Activated naive CD4-positive, alpha-beta T cell treated with anti-CD3 and anti-CD28 coated beads, Interleukin-2, amount 50 U/mL, for 24 hours (primary cell): ENCODE measurements around the gene APLF.

ENCODE experiments used
- H3K27ac Mint-ChIP-seq: one replicate; pipeline ENCODE4 v1.8.0; 2021; ENCODE audit warnings: mild to moderate bottlenecking, mixed read lengths
- H3K27me3 Mint-ChIP-seq: one replicate; pipeline ENCODE4 v1.8.0; 2021; ENCODE audit warnings: mixed read lengths
- H3K36me3 Mint-ChIP-seq: one replicate; pipeline ENCODE4 v1.8.0; 2021; ENCODE audit warnings: mixed read lengths
- H3K4me1 Mint-ChIP-seq: one replicate; pipeline ENCODE4 v1.8.0; 2021; ENCODE audit warnings: mixed read lengths
- H3K4me3 Mint-ChIP-seq: one replicate; pipeline ENCODE4 v1.8.0; 2021; ENCODE audit warnings: mild to moderate bottlenecking, mixed read lengths
- H3K9me3 Mint-ChIP-seq: one replicate; pipeline ENCODE4 v1.8.0; 2021; ENCODE audit warnings: mixed read lengths

The APLF gene

DNA sequence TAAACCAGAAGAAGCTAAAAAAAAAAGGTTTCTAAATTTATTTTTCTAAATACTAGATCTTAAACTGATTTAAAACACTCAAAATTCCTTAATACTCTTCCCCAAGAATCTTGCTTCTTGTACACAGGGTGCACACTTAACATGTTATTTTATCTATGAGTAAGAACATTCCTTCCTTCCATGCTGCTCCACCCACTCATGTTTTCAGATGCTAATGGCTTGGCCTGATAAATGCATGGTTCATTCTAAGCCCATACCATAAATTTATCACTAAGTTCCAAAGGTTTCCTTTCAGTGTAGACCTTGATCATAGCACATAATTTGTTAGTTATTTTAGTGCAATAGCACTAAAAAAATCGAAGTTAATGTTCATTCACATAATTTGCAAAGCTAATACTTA is 8.4 kb upstream of the APLF start:
- H3K27ac Mint-ChIP-seq: peak overlapping the region; percentile 48

DNA sequence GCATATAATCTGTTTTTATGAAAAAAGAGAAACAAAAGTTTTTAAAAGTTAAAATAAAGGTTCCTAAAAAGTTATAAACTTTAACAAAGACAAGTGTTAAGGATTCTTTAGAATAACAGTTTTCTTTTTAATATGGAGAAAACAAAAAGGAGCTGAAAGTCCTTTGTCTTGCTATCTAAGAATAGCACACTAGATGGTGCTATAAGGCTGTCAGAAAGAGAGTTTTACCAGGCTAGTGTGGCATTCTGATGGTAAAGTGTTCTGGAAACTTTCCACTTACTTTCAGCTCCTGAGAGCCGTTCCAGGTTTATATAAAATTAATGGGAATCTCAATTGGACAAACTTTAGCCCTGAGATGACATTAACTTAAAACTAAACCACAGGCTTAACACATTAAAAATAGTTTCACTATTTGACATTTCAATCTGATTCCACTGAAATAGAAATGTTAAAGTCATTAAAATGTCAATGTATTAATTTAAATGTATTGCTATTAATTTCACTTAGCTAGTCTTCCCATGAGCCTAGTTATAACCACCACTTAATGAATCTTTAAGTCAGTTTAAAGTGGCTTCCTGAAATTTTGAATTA is 4.0 kb upstream of the APLF start:
- Mint-ChIP-seq H3K4me1 (peaks cover 28% of the 10 kb centered on the region), H3K27me3 (no peaks in the 10 kb centered on the region), H3K36me3 (no peaks in the 10 kb centered on the region), H3K4me3 (no peak overlapping the region), H3K27ac (no peak overlapping the region), H3K9me3 (no peaks in the 10 kb centered on the region)

More for the DNA sequence above, 8.4 kb upstream of the APLF start:
- H3K9me3 Mint-ChIP-seq: no peaks in the 10 kb centered on the region
- H3K27me3 Mint-ChIP-seq: no peaks in the 10 kb centered on the region
- H3K4me3 Mint-ChIP-seq: no peak overlapping the region
- no peaks in the 10 kb centered on the region for H3K36me3 Mint-ChIP-seq
- H3K4me1 Mint-ChIP-seq: peaks cover 9% of the 10 kb centered on the region

DNA sequence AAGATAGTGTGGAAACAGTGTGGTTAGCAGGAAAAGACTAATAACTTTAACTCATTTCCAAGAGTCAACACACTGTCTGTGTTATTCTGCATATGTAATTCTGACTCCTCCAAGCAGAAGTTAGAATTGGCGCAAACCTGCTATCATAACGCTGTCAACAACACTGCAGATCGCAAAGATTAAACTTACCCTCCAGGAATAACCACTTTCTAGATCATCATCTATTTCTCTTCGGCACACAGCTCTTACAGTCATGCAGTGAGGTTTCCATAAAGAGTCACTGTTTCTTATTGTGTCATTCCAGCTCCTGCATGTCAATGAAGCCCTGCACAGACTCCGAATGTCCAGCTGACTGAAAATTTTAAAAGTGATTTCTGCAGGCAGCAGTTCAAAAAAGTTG is 2.7 kb upstream of the APLF start:
- no peaks in the 10 kb centered on the region for H3K27me3 Mint-ChIP-seq
- H3K27ac Mint-ChIP-seq: no peak overlapping the region
- no peak overlapping the region for H3K4me3 Mint-ChIP-seq
- H3K36me3 Mint-ChIP-seq: no peaks in the 10 kb centered on the region
- H3K4me1 Mint-ChIP-seq: peaks cover 36% of the 10 kb centered on the region
- H3K9me3 Mint-ChIP-seq: no peaks in the 10 kb centered on the region

DNA sequence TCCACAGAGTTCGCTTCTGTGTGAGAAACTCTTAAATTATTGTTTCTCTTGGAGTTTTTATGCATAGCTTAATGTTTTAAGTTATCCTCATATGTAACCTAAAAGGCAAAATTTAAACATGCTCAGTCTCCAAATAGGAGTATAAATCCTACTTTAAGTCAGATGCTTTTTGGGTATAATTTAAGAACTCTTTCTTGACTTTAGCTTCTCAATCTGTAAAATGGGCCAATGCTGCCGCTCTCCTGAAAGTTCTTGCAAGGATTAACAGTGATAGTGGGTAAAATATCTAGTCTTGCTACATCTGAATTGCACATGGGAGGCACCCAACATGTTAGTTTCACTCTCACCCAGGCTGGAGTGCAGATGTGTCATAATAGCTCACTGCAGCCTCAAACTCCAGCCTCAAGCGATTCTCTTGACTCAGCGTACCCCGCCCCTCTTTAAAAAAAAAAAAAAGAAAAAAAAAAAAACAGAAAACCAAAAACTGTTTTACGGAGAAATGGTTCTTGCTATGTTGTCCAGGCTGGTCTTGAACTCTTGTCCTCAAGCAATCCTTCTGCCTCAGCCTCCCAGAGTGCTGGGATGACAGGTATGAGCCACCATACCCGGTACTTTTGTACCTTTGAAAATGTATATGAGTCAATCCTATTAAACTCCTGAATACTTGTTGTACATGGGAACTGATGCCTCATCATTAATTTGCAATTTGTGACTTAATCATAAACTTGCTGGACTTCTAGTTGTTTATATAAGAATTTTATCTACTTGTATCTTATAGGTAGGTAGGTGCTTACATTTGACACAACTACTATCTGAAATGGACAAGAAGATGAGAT is 2.1 kb upstream of the APLF start:
- no peaks in the 10 kb centered on the region for H3K27me3 Mint-ChIP-seq
- peak overlapping the region; percentile 97 for H3K4me3 Mint-ChIP-seq
- peak overlapping the region; percentile 14 for H3K27ac Mint-ChIP-seq
- H3K36me3 Mint-ChIP-seq: no peaks in the 10 kb centered on the region
- peaks cover 42% of the 10 kb centered on the region for H3K4me1 Mint-ChIP-seq
- no peaks in the 10 kb centered on the region for H3K9me3 Mint-ChIP-seq

DNA sequence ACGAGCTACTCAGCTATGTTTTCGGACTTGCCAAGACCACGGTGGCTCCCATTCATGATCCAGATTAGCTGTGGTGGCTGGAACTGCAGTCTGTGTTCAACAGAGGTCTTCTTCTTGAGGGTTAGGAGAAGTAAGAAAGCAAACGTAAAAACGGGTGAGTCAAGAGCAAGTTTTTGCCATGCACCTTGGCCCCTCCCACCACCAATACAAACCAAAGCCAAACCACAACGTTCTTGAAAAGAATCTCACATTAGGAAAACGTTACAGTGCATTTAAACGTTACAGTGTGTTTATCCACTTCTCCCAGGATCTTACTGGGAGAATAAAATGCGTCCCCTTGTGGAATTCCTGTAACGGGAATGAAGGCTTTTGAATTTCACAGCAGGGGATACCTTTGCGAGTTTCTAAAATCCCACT is 1.0 kb upstream of the APLF start:
- Mint-ChIP-seq H3K9me3 (no peaks in the 10 kb centered on the region), H3K27ac (peak overlapping the region; percentile 88), H3K27me3 (no peaks in the 10 kb centered on the region), H3K4me1 (peaks cover 42% of the 10 kb centered on the region), H3K36me3 (no peaks in the 10 kb centered on the region), H3K4me3 (peak overlapping the region; percentile 97)

DNA sequence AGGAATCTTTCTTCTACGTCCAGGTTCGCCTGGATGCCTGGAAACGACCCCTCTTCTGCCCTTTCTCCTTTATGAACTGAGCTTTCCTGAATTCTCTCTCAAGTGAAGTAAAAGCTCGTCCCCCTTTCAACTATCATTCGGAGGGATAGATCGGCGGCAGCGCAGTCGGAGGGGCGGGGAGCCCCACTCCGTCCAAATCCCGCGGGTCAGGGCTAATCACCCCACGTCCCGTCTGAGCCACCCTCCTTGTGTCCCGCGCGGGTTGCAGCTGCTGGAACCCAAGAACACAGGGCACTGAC is 658 bp upstream of the APLF start:
- H3K27me3 Mint-ChIP-seq: no peaks in the 10 kb centered on the region
- peak overlapping the region; percentile 97 for H3K27ac Mint-ChIP-seq
- no peaks in the 10 kb centered on the region for H3K9me3 Mint-ChIP-seq
- no peaks in the 10 kb centered on the region for H3K36me3 Mint-ChIP-seq
- peaks cover 42% of the 10 kb centered on the region for H3K4me1 Mint-ChIP-seq
- peak overlapping the region; percentile 97 for H3K4me3 Mint-ChIP-seq

DNA sequence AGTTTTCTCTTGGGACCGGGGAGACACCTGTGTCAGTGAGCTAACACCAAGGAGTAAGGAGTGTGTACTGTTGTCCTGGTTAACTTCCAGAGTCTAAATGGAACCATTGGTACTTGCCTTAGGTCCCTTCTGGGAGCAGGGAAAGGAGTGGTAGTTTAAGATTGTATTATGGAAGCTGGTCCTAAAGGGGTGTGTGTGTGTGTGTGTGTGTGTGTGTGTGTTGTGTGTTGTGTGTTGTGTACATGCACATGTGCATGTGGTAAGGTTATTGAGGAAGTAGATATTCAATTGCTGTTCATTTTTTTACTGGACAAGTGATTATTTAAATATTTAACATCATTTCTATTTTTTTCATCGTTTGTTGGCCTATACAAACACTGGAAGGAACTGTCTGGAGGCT is 1.4 kb downstream of the APLF start:
- H3K9me3 Mint-ChIP-seq: no peaks in the 10 kb centered on the region

DNA sequence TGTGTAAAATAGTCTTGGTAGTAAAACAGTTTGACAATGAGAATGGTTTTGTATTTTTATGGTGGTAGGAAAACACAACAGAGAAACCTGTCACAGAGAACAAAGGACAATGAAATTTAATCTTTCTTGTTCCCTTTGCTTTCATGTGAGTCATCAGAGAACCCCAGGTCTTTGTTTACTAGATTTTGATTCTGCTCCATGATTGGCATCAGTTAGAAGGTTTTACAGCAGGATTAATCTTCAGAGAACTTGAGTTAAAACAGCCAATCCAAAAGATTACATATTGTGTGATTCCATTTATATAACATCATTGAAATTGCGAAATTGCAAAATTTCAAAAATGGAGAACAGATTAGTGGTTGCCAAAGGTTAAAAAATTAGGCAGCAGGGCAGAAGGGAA is 2.5 kb downstream of the APLF start:
- H3K4me1 Mint-ChIP-seq: peaks cover 37% of the 10 kb centered on the region
- H3K27ac Mint-ChIP-seq: no peak overlapping the region
- no peak overlapping the region for H3K4me3 Mint-ChIP-seq
- no peaks in the 10 kb centered on the region for H3K9me3 Mint-ChIP-seq
- H3K27me3 Mint-ChIP-seq: no peaks in the 10 kb centered on the region
- no peaks in the 10 kb centered on the region for H3K36me3 Mint-ChIP-seq

More for the DNA sequence above, 1.4 kb downstream of the APLF start:
- H3K4me1 Mint-ChIP-seq: peaks cover 46% of the 10 kb centered on the region
- peak overlapping the region; percentile 97 for H3K4me3 Mint-ChIP-seq
- H3K27ac Mint-ChIP-seq: no peak overlapping the region
- H3K27me3 Mint-ChIP-seq: no peaks in the 10 kb centered on the region
- H3K36me3 Mint-ChIP-seq: no peaks in the 10 kb centered on the region

DNA sequence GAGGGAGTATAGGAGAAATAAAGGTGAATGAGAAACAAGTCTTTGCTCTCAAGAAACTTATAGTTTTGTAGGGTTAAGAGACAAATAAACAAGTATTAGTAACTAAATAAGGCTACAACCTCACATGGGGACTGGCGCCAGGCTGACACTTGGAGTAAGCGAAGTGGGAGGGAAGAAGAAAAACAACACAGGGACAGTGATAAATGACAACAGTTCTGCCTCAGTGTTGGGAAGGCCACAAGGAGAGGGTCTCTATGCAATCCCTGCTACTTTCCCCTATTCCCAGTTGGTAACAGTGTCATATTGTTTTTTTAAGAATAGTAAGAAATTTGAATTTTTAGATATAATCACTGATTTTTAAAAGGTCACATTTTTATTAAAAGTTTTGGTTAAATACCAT is 4.0 kb downstream of the APLF start:
- Mint-ChIP-seq H3K9me3 (no peaks in the 10 kb centered on the region), H3K36me3 (no peaks in the 10 kb centered on the region), H3K27ac (no peak overlapping the region), H3K4me1 (peaks cover 22% of the 10 kb centered on the region), H3K4me3 (no peak overlapping the region), H3K27me3 (no peaks in the 10 kb centered on the region)

DNA sequence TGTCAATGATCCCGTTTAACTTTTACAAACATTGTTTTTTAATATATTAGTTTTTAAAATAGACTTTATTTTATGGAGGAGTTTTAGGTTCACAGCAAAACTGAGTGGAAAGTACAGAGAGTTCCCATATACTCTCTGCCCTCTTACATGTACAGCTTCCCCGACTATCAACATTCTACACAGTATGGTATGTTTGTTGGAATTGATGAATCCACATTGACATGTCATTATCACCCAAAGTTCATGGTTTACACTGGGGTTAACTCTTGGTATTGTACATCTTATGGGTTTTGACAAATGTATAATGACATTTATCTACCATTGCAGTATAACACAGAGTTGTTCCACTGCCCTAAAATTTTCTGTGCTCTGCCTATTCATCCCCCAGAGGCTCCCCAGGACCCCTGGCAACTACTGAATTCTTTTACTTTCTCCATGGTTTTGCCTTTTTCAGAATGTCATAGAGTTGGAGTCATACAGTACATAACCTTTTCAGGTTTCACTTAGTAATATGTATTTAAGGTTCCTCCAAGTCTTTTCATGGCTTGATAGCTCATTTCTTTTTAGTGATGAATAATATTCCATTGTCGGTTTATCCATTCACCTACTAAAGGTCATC is 5.5 kb downstream of the APLF start:
- no peaks in the 10 kb centered on the region for H3K36me3 Mint-ChIP-seq
- H3K9me3 Mint-ChIP-seq: no peaks in the 10 kb centered on the region
- H3K27ac Mint-ChIP-seq: no peak overlapping the region
- no peaks in the 10 kb centered on the region for H3K27me3 Mint-ChIP-seq
- H3K4me1 Mint-ChIP-seq: peaks cover 21% of the 10 kb centered on the region
- H3K4me3 Mint-ChIP-seq: no peak overlapping the region

DNA sequence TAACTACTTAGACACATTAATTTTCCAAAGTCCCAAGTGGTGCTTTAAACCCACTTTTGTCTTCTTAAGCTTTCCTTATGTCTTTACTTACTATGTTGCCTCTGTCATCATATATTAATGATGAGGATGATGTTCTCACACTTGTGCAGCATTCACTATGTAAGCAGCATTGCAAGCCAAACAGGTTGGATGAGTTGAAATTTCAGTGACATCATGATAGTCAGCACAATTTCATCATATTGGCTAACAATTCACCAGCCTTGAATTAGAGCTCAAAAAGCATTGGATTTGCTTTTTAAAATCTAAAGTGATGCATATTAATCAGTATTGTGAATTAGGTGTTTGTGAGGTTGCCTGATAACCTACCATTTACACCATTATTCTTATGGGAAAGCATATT is 7.7 kb downstream of the APLF start:
- Mint-ChIP-seq H3K9me3 (no peaks in the 10 kb centered on the region), H3K36me3 (peaks cover 1% of the 10 kb centered on the region), H3K27ac (no peak overlapping the region), H3K4me3 (no peak overlapping the region), H3K27me3 (no peaks in the 10 kb centered on the region), H3K4me1 (peaks cover 6% of the 10 kb centered on the region)

DNA sequence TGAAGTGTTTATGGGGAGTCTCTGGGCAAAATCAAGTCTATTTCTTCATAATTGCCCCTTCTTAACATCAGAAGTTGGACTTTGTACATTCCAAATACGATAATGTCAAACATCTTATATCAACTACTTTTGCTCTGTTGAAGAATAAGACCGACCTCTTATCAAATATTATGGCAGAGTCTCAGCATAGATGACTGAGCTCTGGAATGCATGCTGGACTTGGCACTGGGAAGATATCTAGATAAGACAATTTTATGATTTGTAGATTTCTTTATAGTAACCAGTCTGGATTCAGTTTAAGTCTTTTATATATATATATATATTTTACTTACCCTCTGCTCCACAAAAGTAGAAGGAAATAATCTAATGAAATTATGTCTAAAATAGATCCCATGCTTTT is 8.2 kb downstream of the APLF start:
- H3K4me3 Mint-ChIP-seq: no peak overlapping the region
- H3K27ac Mint-ChIP-seq: no peak overlapping the region
- no peaks in the 10 kb centered on the region for H3K27me3 Mint-ChIP-seq
- H3K36me3 Mint-ChIP-seq: peaks cover 1% of the 10 kb centered on the region
- peaks cover 4% of the 10 kb centered on the region for H3K4me1 Mint-ChIP-seq
- no peaks in the 10 kb centered on the region for H3K9me3 Mint-ChIP-seq

DNA sequence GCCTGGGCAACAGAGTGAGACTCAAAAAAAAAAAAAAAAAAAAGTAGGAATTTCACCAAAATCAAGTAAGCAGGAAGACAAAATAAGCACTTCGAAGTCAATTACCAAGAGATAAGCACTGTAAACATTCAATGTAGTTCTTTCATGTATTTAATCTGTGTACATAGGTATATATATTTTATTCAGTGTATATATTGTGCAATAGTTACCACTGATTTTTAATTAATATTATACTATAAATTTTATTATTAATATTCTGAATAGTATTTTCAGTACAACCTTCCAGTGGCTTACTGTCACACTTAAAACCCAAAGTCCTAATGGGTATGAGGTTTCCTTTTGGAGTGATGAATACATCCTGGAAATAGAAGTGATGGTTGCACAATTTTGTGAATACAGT is 9.1 kb downstream of the APLF start:
- Mint-ChIP-seq H3K27me3 (no peaks in the 10 kb centered on the region), H3K4me3 (no peak overlapping the region), H3K4me1 (peaks cover 5% of the 10 kb centered on the region), H3K9me3 (no peaks in the 10 kb centered on the region), H3K36me3 (peaks cover 1% of the 10 kb centered on the region), H3K27ac (no peak overlapping the region)

DNA sequence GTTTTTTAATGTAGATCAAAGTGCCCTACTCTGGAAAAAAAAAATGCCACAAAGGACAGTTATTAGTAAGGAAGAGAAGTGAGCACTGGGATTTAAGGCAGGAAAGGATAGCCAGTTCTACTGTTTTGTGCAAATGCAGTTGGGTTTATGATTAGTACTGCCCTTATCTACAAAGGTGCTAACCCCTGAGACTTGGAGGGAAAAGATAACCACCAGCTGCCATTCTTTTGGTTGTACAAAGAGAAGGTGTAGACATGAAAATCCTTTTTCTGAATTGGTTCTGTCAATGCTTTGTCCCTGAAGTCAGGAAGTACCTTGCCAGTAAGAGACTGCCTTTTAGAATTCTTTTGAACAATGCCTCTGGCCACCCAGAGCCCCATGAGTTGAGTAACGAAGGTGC is 11.3 kb downstream of the APLF start:
- no peak overlapping the region for H3K27ac Mint-ChIP-seq
- peaks cover 4% of the 10 kb centered on the region for H3K4me1 Mint-ChIP-seq
- H3K4me3 Mint-ChIP-seq: no peak overlapping the region
- H3K27me3 Mint-ChIP-seq: no peaks in the 10 kb centered on the region
- peaks cover 1% of the 10 kb centered on the region for H3K36me3 Mint-ChIP-seq
- H3K9me3 Mint-ChIP-seq: no peaks in the 10 kb centered on the region

DNA sequence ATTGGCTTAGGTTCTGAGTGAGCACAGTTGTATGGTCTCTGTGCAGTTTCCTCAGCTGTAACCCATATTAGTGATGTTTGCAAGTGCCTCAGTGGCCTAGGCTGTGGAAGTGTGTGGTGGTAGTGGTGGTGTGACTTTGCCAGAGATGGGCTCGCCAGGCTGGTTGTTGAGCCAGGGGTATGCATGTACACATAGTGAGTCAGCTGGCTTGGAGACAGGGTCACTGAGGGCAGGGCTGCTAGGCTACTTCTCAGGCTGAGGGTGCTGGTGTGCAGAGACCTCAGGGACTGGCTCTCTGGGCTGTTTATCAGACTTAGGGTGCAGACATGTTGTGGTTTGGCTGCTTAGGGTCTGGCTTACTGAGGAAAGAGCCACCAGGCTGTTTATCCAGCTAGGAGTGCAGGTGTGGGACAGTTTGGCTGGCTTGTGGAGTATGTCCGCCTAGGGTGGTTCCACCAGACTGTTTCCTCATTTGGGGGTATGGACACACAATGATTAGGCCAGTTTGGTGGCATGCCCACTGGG is 15.0 kb downstream of the APLF start:
- Mint-ChIP-seq H3K27me3 (no peaks in the 10 kb centered on the region), H3K36me3 (peaks cover 1% of the 10 kb centered on the region), H3K27ac (no peak overlapping the region), H3K4me3 (no peak overlapping the region), H3K9me3 (no peaks in the 10 kb centered on the region), H3K4me1 (peaks cover 4% of the 10 kb centered on the region)

DNA sequence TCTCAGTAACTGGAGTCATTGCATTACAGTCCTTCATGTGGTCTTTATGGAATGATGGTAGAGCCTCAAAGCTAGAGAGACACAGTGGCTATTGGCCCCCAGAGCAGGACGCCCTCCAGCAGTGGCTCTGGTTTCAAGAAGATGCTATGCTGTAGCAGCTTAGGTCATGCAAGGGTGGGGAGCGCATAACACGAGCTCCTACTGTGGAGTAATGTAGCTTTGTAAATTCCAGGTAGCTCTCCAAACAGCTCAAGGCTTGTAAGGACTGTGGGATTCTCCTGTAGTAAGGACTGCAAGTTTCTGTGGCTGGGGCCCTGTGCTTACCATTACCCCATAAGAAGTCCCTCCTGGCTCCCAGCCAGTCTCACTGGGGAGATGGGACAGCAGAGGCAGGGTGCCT is 15.6 kb downstream of the APLF start:
- peaks cover 8% of the 10 kb centered on the region for H3K4me1 Mint-ChIP-seq
- no peaks in the 10 kb centered on the region for H3K27me3 Mint-ChIP-seq
- peaks cover 1% of the 10 kb centered on the region for H3K36me3 Mint-ChIP-seq
- H3K27ac Mint-ChIP-seq: no peak overlapping the region
- H3K4me3 Mint-ChIP-seq: no peak overlapping the region
- no peaks in the 10 kb centered on the region for H3K9me3 Mint-ChIP-seq
